ENCODE data around the gene SNU13. TPM values are rescaled to one million over a fixed set of nuclear protein-coding genes. Genes with fewer than 3 reads are reported as not detected.
"Not testable (repeated sequence)": the region's sequence is repeated elsewhere in the genome, so short reads cannot be mapped to it uniquely, and the experiment has no call there.

Gene SNU13
- polyA plus RNA-seq, 1 donor from 2014 or later = 192 TPM

GRCh38 chr22:41636467-41636866, 52.2 kb downstream of the SNU13 start:
- Histone ChIP-seq H3K79me2 (replicated peaks; ENCODE audit: insufficient read depth, low read length) (no peaks in the 10 kb centered on the region), H3K36me3 (ENCODE audit: insufficient read depth, low read length) (peaks cover under 1% of the 10 kb centered on the region), H3K4me3 (ENCODE audit: low read length) (no peak overlapping the region), H3K9me2 (ENCODE audit: insufficient read depth, low read length) (no peaks in the 10 kb centered on the region), H3K9ac (ENCODE audit: low read length) (no peak overlapping the region), H3K27ac (ENCODE audit: low read length) (no peak overlapping the region), H3K27me3 (ENCODE audit: insufficient read depth, low read depth, low read length) (no peaks in the 10 kb centered on the region), H2AFZ (ENCODE audit: low read depth, low read length) (no peak overlapping the region), H4K20me1 (ENCODE audit: insufficient read depth) (no peaks in the 10 kb centered on the region), H3K4me2 (ENCODE audit: low read length) (no peak overlapping the region), H3K9me3 (ENCODE audit: low read length) (no peaks in the 10 kb centered on the region), H3F3A (ENCODE audit: insufficient read depth, low read length, poor library complexity, severe bottlenecking) (no peaks in the 10 kb centered on the region)
- TF ChIP-seq MXI1 (conservative IDR thresholded peaks at IDR 0.05; ENCODE audit: poor library complexity, severe bottlenecking) = no peak
- no peak for TF ChIP-seq POLR2AphosphoS5 (IDR thresholded peaks at IDR 0.05)
- no peak for TF ChIP-seq SMC3 (conservative IDR thresholded peaks at IDR 0.05; ENCODE audit: poor library complexity)

GRCh38 chr22:41634610-41635009, 54.1 kb downstream of the SNU13 start:
- not testable (repeated sequence) for H3K4me2 ChIP-seq (ENCODE audit: low read length); H3F3A ChIP-seq (ENCODE audit: insufficient read depth, low read length, poor library complexity, severe bottlenecking); H3K27me3 ChIP-seq (ENCODE audit: insufficient read depth, low read depth, low read length); H3K27ac ChIP-seq (ENCODE audit: low read length); H3K9ac ChIP-seq (ENCODE audit: low read length); H3K9me3 ChIP-seq (ENCODE audit: low read length); H2AFZ ChIP-seq (ENCODE audit: low read depth, low read length); H3K4me3 ChIP-seq (ENCODE audit: low read length); H3K9me2 ChIP-seq (ENCODE audit: insufficient read depth, low read length); H3K36me3 ChIP-seq (ENCODE audit: insufficient read depth, low read length); H3K79me2 ChIP-seq (replicated peaks; ENCODE audit: insufficient read depth, low read length); H4K20me1 ChIP-seq (ENCODE audit: insufficient read depth)

- H3K9ac ChIP-seq (ENCODE audit: low read length); H3K27me3 ChIP-seq (ENCODE audit: insufficient read depth, low read depth, low read length); H2AFZ ChIP-seq (ENCODE audit: low read depth, low read length); H3K9me3 ChIP-seq (ENCODE audit: low read length); H3K79me2 ChIP-seq (replicated peaks; ENCODE audit: insufficient read depth, low read length); H3K36me3 ChIP-seq (ENCODE audit: insufficient read depth, low read length); H3K4me3 ChIP-seq (ENCODE audit: low read length); H3F3A ChIP-seq (ENCODE audit: insufficient read depth, low read length, poor library complexity, severe bottlenecking); H3K9me2 ChIP-seq (ENCODE audit: insufficient read depth, low read length); H4K20me1 ChIP-seq (ENCODE audit: insufficient read depth); H3K4me2 ChIP-seq (ENCODE audit: low read length); H3K27ac ChIP-seq (ENCODE audit: low read length): not testable (repeated sequence)
These were observed 57.1 kb downstream of the SNU13 start for GRCh38 chr22:41631615-41632014.

GRCh38 chr22:41631115-41631514, 57.6 kb downstream of the SNU13 start:
- not testable (repeated sequence) for H3K4me3 ChIP-seq (ENCODE audit: low read length); H3K27me3 ChIP-seq (ENCODE audit: insufficient read depth, low read depth, low read length); H3K9me2 ChIP-seq (ENCODE audit: insufficient read depth, low read length); H3K79me2 ChIP-seq (replicated peaks; ENCODE audit: insufficient read depth, low read length); H3K9ac ChIP-seq (ENCODE audit: low read length); H3F3A ChIP-seq (ENCODE audit: insufficient read depth, low read length, poor library complexity, severe bottlenecking); H3K36me3 ChIP-seq (ENCODE audit: insufficient read depth, low read length); H4K20me1 ChIP-seq (ENCODE audit: insufficient read depth); H3K9me3 ChIP-seq (ENCODE audit: low read length); H3K27ac ChIP-seq (ENCODE audit: low read length); H3K4me2 ChIP-seq (ENCODE audit: low read length); H2AFZ ChIP-seq (ENCODE audit: low read depth, low read length)

- Histone ChIP-seq H3K9me3 (ENCODE audit: low read length) (no peaks in the 10 kb centered on the region), H3K9ac (ENCODE audit: low read length) (no peak overlapping the region), H3K4me2 (ENCODE audit: low read length) (no peak overlapping the region), H3K27me3 (ENCODE audit: insufficient read depth, low read depth, low read length) (no peaks in the 10 kb centered on the region), H3K27ac (ENCODE audit: low read length) (no peak overlapping the region), H3K4me3 (ENCODE audit: low read length) (no peak overlapping the region), H3F3A (ENCODE audit: insufficient read depth, low read length, poor library complexity, severe bottlenecking) (no peaks in the 10 kb centered on the region), H4K20me1 (ENCODE audit: insufficient read depth) (no peaks in the 10 kb centered on the region), H2AFZ (ENCODE audit: low read depth, low read length) (no peak overlapping the region), H3K79me2 (replicated peaks; ENCODE audit: insufficient read depth, low read length) (peaks cover 16% of the 10 kb centered on the region), H3K36me3 (ENCODE audit: insufficient read depth, low read length) (no peaks in the 10 kb centered on the region), H3K9me2 (ENCODE audit: insufficient read depth, low read length) (no peaks in the 10 kb centered on the region)
- no peak for TF ChIP-seq POLR2AphosphoS5 (IDR thresholded peaks at IDR 0.05)
- TF ChIP-seq REST (IDR thresholded peaks at IDR 0.05; ENCODE audit: borderline replicate concordance) = no peak
- no peak for TF ChIP-seq MXI1 (conservative IDR thresholded peaks at IDR 0.05; ENCODE audit: poor library complexity, severe bottlenecking)
- no peak for TF ChIP-seq RAD21 (conservative IDR thresholded peaks at IDR 0.05)
- TF ChIP-seq SMC3 (conservative IDR thresholded peaks at IDR 0.05; ENCODE audit: poor library complexity) = no peak
- no peak for TF ChIP-seq EZH2 (IDR thresholded peaks at IDR 0.05; ENCODE audit: borderline replicate concordance, insufficient read depth, low read length, poor library complexity, severe bottlenecking)
- TF ChIP-seq EP300 (conservative IDR thresholded peaks at IDR 0.05; ENCODE audit: poor library complexity, severe bottlenecking) = no peak
- no peak for TF ChIP-seq TAF1 (IDR thresholded peaks at IDR 0.05; ENCODE audit: low read depth)
- TF ChIP-seq CTCF (IDR thresholded peaks at IDR 0.05; ENCODE audit: poor library complexity, severe bottlenecking) = no peak
These were observed 63.1 kb downstream of the SNU13 start for GRCh38 chr22:41625577-41625976.

All from neural cell (in vitro differentiated cells).